VCaP (cell line): ENCODE results near the gene SLC9A6.
A peak's percentile ranks its signal among the peaks of the same experiment; 100 is the strongest.

ENCODE experiments used
- H3K27ac ChIP-seq: fragments of 450-650 bp; 2 replicates; pipeline ENCODE4 v1.5.1; 2017
- CTCF ChIP-seq: fragments of 450-650 bp; conservative IDR thresholded peaks from 2 replicates; pipeline ENCODE4 v1.5.1; 2017; ENCODE audit warnings: mild to moderate bottlenecking, moderate library complexity

SLC9A6 gene

GRCh38 chrX:135977611-135978010 is 7.6 kb upstream of the SLC9A6 start:
- no peak overlapping the region for H3K27ac ChIP-seq
- no peak for TF ChIP-seq CTCF

GRCh38 chrX:135981010-135981409 is 4.2 kb upstream of the SLC9A6 start:
- no peak for TF ChIP-seq CTCF
- no peak overlapping the region for H3K27ac ChIP-seq

GRCh38 chrX:135981668-135982067 is 3.6 kb upstream of the SLC9A6 start:
- TF ChIP-seq CTCF: no peak

GRCh38 chrX:135982860-135983259 is 2.4 kb upstream of the SLC9A6 start:
- H3K27ac ChIP-seq: no peak overlapping the region
- TF ChIP-seq CTCF: no peak

More at GRCh38 chrX:135981668-135982067, 3.6 kb upstream of the SLC9A6 start:
- H3K27ac ChIP-seq: no peak overlapping the region

- peak overlapping the region; percentile 64; the same call in 1 of the 2 replicates for H3K27ac ChIP-seq
- TF ChIP-seq CTCF: no peak
These were observed 979 bp upstream of the SLC9A6 start for GRCh38 chrX:135984256-135984655.

- TF ChIP-seq CTCF: no peak
- H3K27ac ChIP-seq: peak overlapping the region; percentile 64
These were observed 461 bp upstream of the SLC9A6 start for GRCh38 chrX:135984791-135985156.

- no peak for TF ChIP-seq CTCF
- peak overlapping the region; percentile 64 for H3K27ac ChIP-seq
These were observed 707 bp downstream of the SLC9A6 start for GRCh38 chrX:135985973-135986310.

- no peak for TF ChIP-seq CTCF
- H3K27ac ChIP-seq: no peak overlapping the region
These were observed 3.0 kb downstream of the SLC9A6 start for GRCh38 chrX:135988245-135988644.
